ENCODE measurements around the gene PSTPIP1. TPM values are rescaled to one million over a fixed set of nuclear protein-coding genes. Genes with fewer than 3 reads are reported as not detected.

The PSTPIP1 gene
- total and polyA plus RNA-seq, 10 of the 15 experiments (the other 5 are each of a cell fraction or from before 2014, with no cell fraction given) = 0.50 to 29.3 (median 14.5) TPM

DNA sequence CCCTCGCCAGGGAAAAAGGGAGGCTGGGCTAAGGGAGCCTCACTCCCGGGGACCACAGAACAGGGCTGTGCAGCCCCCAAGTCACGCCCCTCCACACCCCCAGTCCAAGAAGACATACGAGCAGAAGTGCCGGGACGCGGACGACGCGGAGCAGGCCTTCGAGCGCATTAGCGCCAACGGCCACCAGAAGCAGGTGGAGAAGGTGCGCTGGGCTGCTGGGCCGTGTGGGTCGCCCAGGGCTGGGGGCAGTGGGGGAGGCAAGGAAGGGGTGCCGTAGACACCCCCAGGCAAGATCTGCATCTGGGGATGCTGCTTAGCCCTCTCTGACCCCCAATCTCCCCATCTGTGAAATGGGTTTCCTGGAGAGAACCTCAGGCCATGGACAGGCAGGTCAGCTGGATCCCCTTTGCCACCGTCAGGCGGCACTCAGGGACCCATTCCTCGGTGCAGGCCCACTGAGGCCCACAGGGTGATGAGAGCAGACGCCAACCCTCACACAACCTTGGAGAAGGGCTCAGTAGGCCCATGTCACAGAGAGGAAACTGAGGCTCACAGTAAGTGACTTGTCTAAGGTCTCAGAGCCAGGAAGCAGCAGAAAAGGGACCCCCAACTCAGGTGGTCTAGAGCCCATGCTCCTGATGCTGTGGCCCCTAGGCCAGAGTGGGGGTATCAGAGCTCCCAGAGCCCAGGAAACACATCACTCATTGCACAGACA is 33.7 kb downstream of the PSTPIP1 start:
- H3K4me2 ChIP-seq (ENCODE audit: control insufficient read depth, insufficient read depth) = no peak overlapping the region
- intact Hi-C loops (cut with micrococcal nuclease; ENCODE audit: unreplicated experiment) = no loop called here
- SMC1A ChIA-PET (ENCODE audit: uncharacterized antibody, unreplicated experiment) = interaction anchor here (0.7 to 22.2 kb wide), 4 partner anchors 9 to 89 kb away, joined by 3 to 375 read pairs (median 12); no protein-coding TSS in a partner anchor
- TF ChIP-seq RUNX3 (IDR thresholded peaks at IDR 0.05; ENCODE audit: low read length) (no peak), ZSCAN29 (IDR thresholded peaks at IDR 0.05) (no peak)
- TF ChIP-seq, protein P1, sequence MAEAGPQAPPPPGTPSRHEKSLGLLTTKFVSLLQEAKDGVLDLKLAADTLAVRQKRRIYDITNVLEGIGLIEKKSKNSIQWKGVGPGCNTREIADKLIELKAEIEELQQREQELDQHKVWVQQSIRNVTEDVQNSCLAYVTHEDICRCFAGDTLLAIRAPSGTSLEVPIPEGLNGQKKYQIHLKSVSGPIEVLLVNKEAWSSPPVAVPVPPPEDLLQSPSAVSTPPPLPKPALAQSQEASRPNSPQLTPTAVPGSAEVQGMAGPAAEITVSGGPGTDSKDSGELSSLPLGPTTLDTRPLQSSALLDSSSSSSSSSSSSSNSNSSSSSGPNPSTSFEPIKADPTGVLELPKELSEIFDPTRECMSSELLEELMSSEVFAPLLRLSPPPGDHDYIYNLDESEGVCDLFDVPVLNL (IDR thresholded peaks at IDR 0.05; ENCODE audit: low read depth, low read length) = no peak
- TF ChIP-seq, protein P2, sequence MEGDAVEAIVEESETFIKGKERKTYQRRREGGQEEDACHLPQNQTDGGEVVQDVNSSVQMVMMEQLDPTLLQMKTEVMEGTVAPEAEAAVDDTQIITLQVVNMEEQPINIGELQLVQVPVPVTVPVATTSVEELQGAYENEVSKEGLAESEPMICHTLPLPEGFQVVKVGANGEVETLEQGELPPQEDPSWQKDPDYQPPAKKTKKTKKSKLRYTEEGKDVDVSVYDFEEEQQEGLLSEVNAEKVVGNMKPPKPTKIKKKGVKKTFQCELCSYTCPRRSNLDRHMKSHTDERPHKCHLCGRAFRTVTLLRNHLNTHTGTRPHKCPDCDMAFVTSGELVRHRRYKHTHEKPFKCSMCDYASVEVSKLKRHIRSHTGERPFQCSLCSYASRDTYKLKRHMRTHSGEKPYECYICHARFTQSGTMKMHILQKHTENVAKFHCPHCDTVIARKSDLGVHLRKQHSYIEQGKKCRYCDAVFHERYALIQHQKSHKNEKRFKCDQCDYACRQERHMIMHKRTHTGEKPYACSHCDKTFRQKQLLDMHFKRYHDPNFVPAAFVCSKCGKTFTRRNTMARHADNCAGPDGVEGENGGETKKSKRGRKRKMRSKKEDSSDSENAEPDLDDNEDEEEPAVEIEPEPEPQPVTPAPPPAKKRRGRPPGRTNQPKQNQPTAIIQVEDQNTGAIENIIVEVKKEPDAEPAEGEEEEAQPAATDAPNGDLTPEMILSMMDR (IDR thresholded peaks at IDR 0.05 in 2 of 3, conservative IDR thresholded peaks at IDR 0.05 in 1 of 3; ENCODE audit: control insufficient read depth in 2 of 3, extremely low read depth in 1 of 3, insufficient read depth in 1 of 3, low read depth in 3 of 3, low read length in 3 of 3) = no peak
- in situ Hi-C loops (cut with MboI) = no loop called here
- no peak overlapping the region for H3K4me3 ChIP-seq
- CTCF ChIA-PET = interaction anchor here (1.9 to 17.4 kb wide), 2 partner anchors 35 to 51 kb away, joined by 5 to 483 read pairs; no protein-coding TSS in a partner anchor
- no peak overlapping the region for H3K9ac ChIP-seq (ENCODE audit: control insufficient read depth, insufficient read depth, low read length)
- FAIRE-seq = no peak
- H3K79me2 ChIP-seq (ENCODE audit: control insufficient read depth, insufficient read depth, low read length) = no peaks in the 10 kb centered on the region
- H3K9me3 ChIP-seq (replicated peaks; ENCODE audit: control insufficient read depth, insufficient read depth, low read length) = no peaks in the 10 kb centered on the region
- DNase-seq (ENCODE audit: low read depth, low spot score) = no peak
- no peaks in the 10 kb centered on the region for H3K36me3 ChIP-seq (ENCODE audit: control insufficient read depth in 2 of 2, insufficient read depth in 2 of 2, low read length in 1 of 2)
- H3K4me1 ChIP-seq (ENCODE audit: control insufficient read depth, insufficient read depth, low read length) = no peaks in the 10 kb centered on the region
- RAD21 ChIA-PET (ENCODE audit: unreplicated experiment) = interaction anchor here (9.5 kb wide), 1 partner anchor 55 kb away, joined by 189 read pairs; no protein-coding TSS in a partner anchor
- ATAC-seq = no peak
- no peaks in the 10 kb centered on the region for H4K20me1 ChIP-seq (ENCODE audit: control insufficient read depth, insufficient read depth)
- POLR2A ChIA-PET = no interaction called here
- no peak overlapping the region for H3K27ac ChIP-seq (ENCODE audit: control insufficient read depth, insufficient read depth)
- BruUV-seq (replicated peaks) = no TSS peak
- H2AFZ ChIP-seq (ENCODE audit: control insufficient read depth, low read depth, low read length) = no peak overlapping the region
- WGBS (ENCODE audit: insufficient coverage, insufficient replicate concordance, low lambda C conversion rate, missing lambda C conversion rate) = 84% methylated on average over 21 of the region's 22 CpGs
- no peaks in the 10 kb centered on the region for H3K27me3 ChIP-seq (replicated peaks in 1 of 2; ENCODE audit: control insufficient read depth in 2 of 2, insufficient read depth in 2 of 2, low read length in 1 of 2)
